ENCODE results near the gene DNAH14. TPM values are rescaled to one million over a fixed set of nuclear protein-coding genes. Genes with fewer than 3 reads are reported as not detected.

DNAH14 gene
- total and polyA plus RNA-seq, 2 of the 4 experiments (the other 2 are of a cell fraction), result 2.7 to 3.6 TPM

GRCh38 chr1:225371366-225372010, 442.0 kb downstream of the DNAH14 start:
- H2BK5ac ChIP-seq (ENCODE audit: low read depth, low read length, poor library complexity, severe bottlenecking), result no peak overlapping the region
- no peak overlapping the region for H2AFZ ChIP-seq (replicated peaks; ENCODE audit: low read length, poor library complexity)
- H3K4ac ChIP-seq (ENCODE audit: low read depth, low read length), result no peak overlapping the region
- dilution Hi-C loops (cut with HindIII; ENCODE audit: low sequenced_read_pairs, unreplicated experiment), result no loop called here
- H3K56ac ChIP-seq (ENCODE audit: extremely low read depth, insufficient read depth, low read length), result no peak overlapping the region
- H2BK15ac ChIP-seq (ENCODE audit: low read depth, low read length), result no peak overlapping the region
- no peak overlapping the region for H3K4me2 ChIP-seq (ENCODE audit: low read depth, low read length)
- BruUV-seq (replicated peaks), result no TSS peak
- H2BK20ac ChIP-seq (ENCODE audit: low read depth, low read length), result no peak overlapping the region
- CTCF ChIA-PET, result no interaction called here
- TF ChIP-seq CEBPB (IDR thresholded peaks at IDR 0.05; ENCODE audit: low read depth, low read length) (no peak), CHD1 (IDR thresholded peaks at IDR 0.05; ENCODE audit: low read depth, low read length) (no peak), NFE2L2 (IDR thresholded peaks at IDR 0.05; ENCODE audit: low read depth, low read length) (no peak), SMC3 (IDR thresholded peaks at IDR 0.05; ENCODE audit: low read depth, low read length) (no peak), POLR2A (IDR thresholded peaks at IDR 0.05; ENCODE audit: low read depth, low read length) (no peak), RFX5 (IDR thresholded peaks at IDR 0.05; ENCODE audit: low read depth, low read length) (no peak), MAFK (IDR thresholded peaks at IDR 0.05; ENCODE audit: low read depth, low read length) (no peak), RAD21 (IDR thresholded peaks at IDR 0.05; ENCODE audit: low read length) (no peak), USF2 (IDR thresholded peaks at IDR 0.05; ENCODE audit: low read depth, low read length) (no peak), MAZ (IDR thresholded peaks at IDR 0.05; ENCODE audit: borderline replicate concordance, low read depth, low read length) (no peak), RCOR1 (IDR thresholded peaks at IDR 0.05; ENCODE audit: insufficient replicate concordance, low read length) (no peak), ELK1 (IDR thresholded peaks at IDR 0.05; ENCODE audit: borderline replicate concordance, low read depth, low read length) (no peak), MXI1 (IDR thresholded peaks at IDR 0.05; ENCODE audit: borderline replicate concordance, low read depth, low read length) (no peak), BHLHE40 (IDR thresholded peaks at IDR 0.05; ENCODE audit: low read depth, low read length) (no peak), CTCF (conservative IDR thresholded peaks at IDR 0.05; ENCODE audit: low read depth, low read length) (no peak), FOS (IDR thresholded peaks at IDR 0.05; ENCODE audit: low read depth, low read length) (no peak)
- H3K23ac ChIP-seq (ENCODE audit: low read depth, low read length), result no peak overlapping the region
- no peak overlapping the region for H2BK120ac ChIP-seq (ENCODE audit: low read depth, low read length)
- H2AK9ac ChIP-seq (replicated peaks; ENCODE audit: low read depth, low read length, poor library complexity), result no peak overlapping the region
- no peaks in the 10 kb centered on the region; the same call in 1 of the 2 replicates for H3K4me1 ChIP-seq (ENCODE audit: control insufficient read depth, insufficient read depth, low read length)
- H3K36me3 ChIP-seq (ENCODE audit: control insufficient read depth, insufficient read depth, low read length), result no peaks in the 10 kb centered on the region
- H4K91ac ChIP-seq (ENCODE audit: insufficient read depth, low read depth, low read length), result no peak overlapping the region
- H4K5ac ChIP-seq (ENCODE audit: low read depth, low read length), result no peak overlapping the region
- ATAC-seq (ENCODE audit: low read depth) (no peak), DNase-seq (no peak)
- H3K9me3 ChIP-seq (ENCODE audit: control insufficient read depth, insufficient read depth, low read length), result no peaks in the 10 kb centered on the region
- no peaks in the 10 kb centered on the region for H3K9me1 ChIP-seq (ENCODE audit: insufficient read depth, low read length)
- intact Hi-C loops (cut with micrococcal nuclease), result no loop called here
- H3K9ac ChIP-seq (ENCODE audit: low read depth, low read length), result no peak overlapping the region
- WGBS, 2 experiments (ENCODE audit: extremely low coverage in 2 of 2, insufficient read length in 1 of 2), result no CpG with 5 or more reads among the region's 3 CpGs
- no peak overlapping the region for H3K4me3 ChIP-seq (ENCODE audit: insufficient read depth, low read depth, low read length)
- no peak overlapping the region for H3K14ac ChIP-seq (replicated peaks; ENCODE audit: low read depth, low read length)
- no peak overlapping the region for H3K18ac ChIP-seq (ENCODE audit: low read depth, low read length)
- no peaks in the 10 kb centered on the region for H3K79me1 ChIP-seq (ENCODE audit: low read depth in 1 of 2, low read length in 2 of 2)
- in situ Hi-C loops (cut with MboI; ENCODE audit: low sequenced_read_pairs), result no loop called here
- no peak overlapping the region for H3K27ac ChIP-seq (ENCODE audit: insufficient read depth, low read length)
- no peak overlapping the region for H2AK5ac ChIP-seq (ENCODE audit: low read depth, low read length)
- peaks cover 2% of the 10 kb centered on the region; the same call in 1 of the 2 replicates for H3K27me3 ChIP-seq (ENCODE audit: control insufficient read depth, insufficient read depth, low read length)
- POLR2A ChIA-PET (ENCODE audit: unreplicated experiment), result no interaction called here
- H4K8ac ChIP-seq (ENCODE audit: low read depth in 2 of 2, low read length in 2 of 2), result no peak overlapping the region
- no peaks in the 10 kb centered on the region for H4K20me1 ChIP-seq (ENCODE audit: insufficient read depth, low read length)

Measured in IMR-90 (cell line).